ENCODE data around the gene KRTAP2-1.
A peak's percentile ranks its signal among the peaks of the same experiment; 100 is the strongest.
"Not testable (repeated sequence)": the region's sequence is repeated elsewhere in the genome, so short reads cannot be mapped to it uniquely, and the experiment has no call there.

The KRTAP2-1 gene

GRCh38 chr17:41055130-41055529, 8.0 kb upstream of the KRTAP2-1 start, which contains the start of gene KRTAP2-2:
Gene KRTAP2-2, minus strand, starts transcription at chr17:41055230. Its CDS starts 19 bp downstream, at chr17:41055211.
- not testable (repeated sequence) for DNase-seq

GRCh38 chr17:41054556-41054955, 7.4 kb upstream of the KRTAP2-1 start:
- not testable (repeated sequence) for DNase-seq

GRCh38 chr17:41054025-41054424, 6.9 kb upstream of the KRTAP2-1 start:
- DNase-seq = no peak

- DNase-seq = no peak
Measured at GRCh38 chr17:41052566-41052965, 5.5 kb upstream of the KRTAP2-1 start.

- no peak for DNase-seq
Measured at GRCh38 chr17:41049110-41049509, 2.0 kb upstream of the KRTAP2-1 start.

GRCh38 chr17:41048441-41048840, 1.3 kb upstream of the KRTAP2-1 start:
- no peak for DNase-seq

- DNase-seq = no peak
Measured at GRCh38 chr17:41042953-41043352, 4.2 kb downstream of the KRTAP2-1 start.

GRCh38 chr17:41040783-41041571, 6.1 kb downstream of the KRTAP2-1 start, which contains the start of gene KRTAP1-1:
Gene KRTAP1-1, minus strand, starts transcription at chr17:41041450. Its CDS starts 53 bp downstream, at chr17:41041397.
- DNase-seq = peak; percentile 5 to 59

- no peak for DNase-seq
Measured at GRCh38 chr17:41037853-41038350, 9.2 kb downstream of the KRTAP2-1 start.

GRCh38 chr17:41034346-41034935, 12.7 kb downstream of the KRTAP2-1 start, which contains the start of gene KRTAP1-3:
Gene KRTAP1-3, minus strand, starts transcription at chr17:41034874. Its CDS starts 53 bp downstream, at chr17:41034821.
- peak; percentile 34 to 74 for DNase-seq

GRCh38 chr17:41029633-41030245, 17.4 kb downstream of the KRTAP2-1 start, which contains the start of gene KRTAP1-4:
Gene KRTAP1-4, minus strand, starts transcription at chr17:41030195. Its CDS starts 117 bp downstream, at chr17:41030078.
- no peak for DNase-seq

GRCh38 chr17:41026715-41027471, 20.2 kb downstream of the KRTAP2-1 start, which contains the start of gene KRTAP1-5:
Gene KRTAP1-5, minus strand, starts transcription at chr17:41027208. Its CDS starts 53 bp downstream, at chr17:41027155.
- no peak for DNase-seq

GRCh38 chr17:41024697-41025096, 22.4 kb downstream of the KRTAP2-1 start:
- no peak for DNase-seq

- DNase-seq = no peak
Measured at GRCh38 chr17:41020336-41020735, 26.8 kb downstream of the KRTAP2-1 start.

- DNase-seq = no peak
Measured at GRCh38 chr17:41019415-41019814, 27.7 kb downstream of the KRTAP2-1 start.

- DNase-seq = no peak
Measured at GRCh38 chr17:41018541-41018940, 28.6 kb downstream of the KRTAP2-1 start.

- no peak for DNase-seq
Measured at GRCh38 chr17:41016578-41017215, 30.4 kb downstream of the KRTAP2-1 start.

GRCh38 chr17:41015454-41015853, 31.7 kb downstream of the KRTAP2-1 start:
- no peak for DNase-seq

GRCh38 chr17:41013606-41014005, 33.5 kb downstream of the KRTAP2-1 start:
- DNase-seq = no peak

GRCh38 chr17:41013181-41013580, 33.9 kb downstream of the KRTAP2-1 start:
- DNase-seq = no peak

GRCh38 chr17:41012326-41013120, 34.6 kb downstream of the KRTAP2-1 start:
- DNase-seq = no peak
